SK-N-MC (cell line): ENCODE results near the gene TSPEAR.
A peak's percentile ranks its signal among the peaks of the same experiment; 100 is the strongest.
"Not testable (repeated sequence)": the region's sequence is repeated elsewhere in the genome, so short reads cannot be mapped to it uniquely, and the experiment has no call there.

Experiments used
- DNase-seq: peaks from one replicate; pipeline ENCODE4 v3.0.0-alpha.2; 2011; ENCODE audit warnings: low read depth, low spot score
- H3K27ac ChIP-seq: fragments of 200-600 bp; sonication (generic); 2 replicates; pipeline ENCODE4 v1.5.1; 2016; ENCODE audit warnings: mixed run types
- H3K36me3 ChIP-seq: fragments of 200-600 bp; sonication (generic); 2 replicates; pipeline ENCODE4 v1.6.1; 2017; ENCODE audit warnings: antibody characterized with exemption, low read length, mixed read lengths; ENCODE audit not compliant: insufficient read depth
- H3K4me3 ChIP-seq: fragments of 200-600 bp; sonication (generic); 2 replicates; pipeline ENCODE4 v1.5.1; 2016
- H3K9ac ChIP-seq: fragments of 200-600 bp; sonication (generic); 2 replicates; pipeline ENCODE4 v1.8.0; 2017; ENCODE audit warnings: mixed run types, mixed read lengths; ENCODE audit not compliant: insufficient read length
- H3K9me3 ChIP-seq: fragments of 200-600 bp; sonication (generic); 2 replicates; pipeline ENCODE4 v1.6.1; 2017; ENCODE audit warnings: low read depth, mild to moderate bottlenecking, antibody characterized with exemption, low read length, moderate library complexity, mixed read lengths
- EZH2 ChIP-seq: fragments of 200-600 bp; sonication (generic); IDR thresholded peaks from one replicate; pipeline ENCODE4 v1.6.1; 2017; ENCODE audit warnings: antibody characterized with exemption
- FOXP2 ChIP-seq: optimal IDR thresholded peaks from 2 replicates; pipeline ENCODE3; 2011; ENCODE audit warnings: mild to moderate bottlenecking, moderate library complexity; ENCODE audit not compliant: insufficient read depth; ENCODE audit errors: extremely low read length, control extremely low read depth
- POLR2AphosphoS5 ChIP-seq: IDR thresholded peaks from 2 replicates; pipeline ENCODE4 v1.6.1; 2012; ENCODE audit warnings: mild to moderate bottlenecking, low read depth, low read length, borderline replicate concordance

TSPEAR gene

GRCh38 chr21:44506279-44507255 lies 204.8 kb downstream of the TSPEAR start:
- Histone ChIP-seq H3K9ac (no peak overlapping the region), H3K27ac (no peak overlapping the region)
- TF ChIP-seq FOXP2 (no peak), POLR2AphosphoS5 (no peak), EZH2 (no peak)

GRCh38 chr21:44505673-44506278 lies 205.6 kb downstream of the TSPEAR start:
- no peak overlapping the region for H3K4me3 ChIP-seq
- TF ChIP-seq FOXP2 (no peak), EZH2 (no peak), POLR2AphosphoS5 (no peak)
- H3K9ac ChIP-seq: no peak overlapping the region
- no peak overlapping the region for H3K27ac ChIP-seq
- H3K9me3 ChIP-seq: no peaks in the 10 kb centered on the region
- no peak for DNase-seq
- no peaks in the 10 kb centered on the region for H3K36me3 ChIP-seq

More at GRCh38 chr21:44506279-44507255, 204.8 kb downstream of the TSPEAR start:
- Histone ChIP-seq H3K36me3 (no peaks in the 10 kb centered on the region), H3K9me3 (no peaks in the 10 kb centered on the region), H3K4me3 (no peak overlapping the region)
- no peak for DNase-seq

- H3K9ac ChIP-seq: no peak overlapping the region
Measured at GRCh38 chr21:44503901-44504399, 207.4 kb downstream of the TSPEAR start.

GRCh38 chr21:44503006-44503889 lies 208.1 kb downstream of the TSPEAR start:
- not testable (repeated sequence) for DNase-seq

More at GRCh38 chr21:44503901-44504399, 207.4 kb downstream of the TSPEAR start:
- Histone ChIP-seq H3K27ac (peak overlapping the region; percentile 42; the same call in 1 of the 2 replicates), H3K36me3 (no peaks in the 10 kb centered on the region), H3K9me3 (no peaks in the 10 kb centered on the region), H3K4me3 (no peak overlapping the region)
- DNase-seq: no peak
- TF ChIP-seq FOXP2: no peak
- no peak for TF ChIP-seq POLR2AphosphoS5
- no peak for TF ChIP-seq EZH2

GRCh38 chr21:44502171-44502958 lies 209.0 kb downstream of the TSPEAR start:
- no peak overlapping the region for H3K9ac ChIP-seq
- no peaks in the 10 kb centered on the region for H3K36me3 ChIP-seq
- no peak for TF ChIP-seq EZH2
- no peak for TF ChIP-seq POLR2AphosphoS5
- TF ChIP-seq FOXP2: no peak
- no peak for DNase-seq
- peak overlapping the region; percentile 16; the same call in 1 of the 2 replicates for H3K27ac ChIP-seq
- H3K9me3 ChIP-seq: no peaks in the 10 kb centered on the region
- H3K4me3 ChIP-seq: no peak overlapping the region

More at GRCh38 chr21:44503006-44503889, 208.1 kb downstream of the TSPEAR start:
- H3K9me3 ChIP-seq, H3K9ac ChIP-seq, H3K36me3 ChIP-seq, H3K4me3 ChIP-seq: not testable (repeated sequence)
- H3K27ac ChIP-seq: peak overlapping the region; percentile 42

GRCh38 chr21:44500111-44500510 lies 211.3 kb downstream of the TSPEAR start:
- DNase-seq: no peak
- H3K9ac ChIP-seq: no peak overlapping the region
- H3K4me3 ChIP-seq: no peak overlapping the region
- no peaks in the 10 kb centered on the region for H3K36me3 ChIP-seq
- H3K9me3 ChIP-seq: no peaks in the 10 kb centered on the region
- H3K27ac ChIP-seq: no peak overlapping the region
- TF ChIP-seq FOXP2: no peak
- no peak for TF ChIP-seq POLR2AphosphoS5
- TF ChIP-seq EZH2: no peak

GRCh38 chr21:44499631-44500030 lies 211.7 kb downstream of the TSPEAR start:
- no peak for DNase-seq

More at GRCh38 chr21:44499631-44500030, 211.7 kb downstream of the TSPEAR start:
- Histone ChIP-seq H3K9me3 (no peaks in the 10 kb centered on the region), H3K27ac (no peak overlapping the region), H3K9ac (no peak overlapping the region), H3K36me3 (no peaks in the 10 kb centered on the region), H3K4me3 (no peak overlapping the region)
- TF ChIP-seq POLR2AphosphoS5 (no peak), FOXP2 (no peak), EZH2 (no peak)
